ENCODE results near the gene RFTN1.

Gene RFTN1

GRCh38 chr3:16487511-16488175 lies 25.9 kb downstream of the RFTN1 start:
- H3K27ac Mint-ChIP-seq, result no peak overlapping the region
- H3K4me1 Mint-ChIP-seq, result peaks cover 64% of the 10 kb centered on the region
- H3K9me3 Mint-ChIP-seq, result no peaks in the 10 kb centered on the region

GRCh38 chr3:16486951-16487480 lies 26.5 kb downstream of the RFTN1 start:
- Mint-ChIP-seq H3K4me3 (no peak overlapping the region), H3K4me1 (peaks cover 69% of the 10 kb centered on the region), H3K9me3 (no peaks in the 10 kb centered on the region), H3K36me3 (peaks cover 26% of the 10 kb centered on the region), H3K27me3 (no peaks in the 10 kb centered on the region), H3K27ac (no peak overlapping the region)

More at GRCh38 chr3:16487511-16488175, 25.9 kb downstream of the RFTN1 start:
- Mint-ChIP-seq H3K36me3 (peaks cover 28% of the 10 kb centered on the region), H3K27me3 (no peaks in the 10 kb centered on the region), H3K4me3 (no peak overlapping the region)

GRCh38 chr3:16486201-16486600 lies 27.3 kb downstream of the RFTN1 start:
- Mint-ChIP-seq H3K4me1 (peaks cover 72% of the 10 kb centered on the region), H3K36me3 (peaks cover 20% of the 10 kb centered on the region), H3K27ac (peak overlapping the region; percentile 61), H3K9me3 (no peaks in the 10 kb centered on the region), H3K27me3 (no peaks in the 10 kb centered on the region), H3K4me3 (no peak overlapping the region)

GRCh38 chr3:16485395-16485992 lies 28.0 kb downstream of the RFTN1 start:
- peak overlapping the region; percentile 53 for H3K27ac Mint-ChIP-seq
- no peaks in the 10 kb centered on the region for H3K9me3 Mint-ChIP-seq
- peaks cover 74% of the 10 kb centered on the region for H3K4me1 Mint-ChIP-seq
- no peaks in the 10 kb centered on the region for H3K27me3 Mint-ChIP-seq
- H3K4me3 Mint-ChIP-seq, result no peak overlapping the region
- peaks cover 15% of the 10 kb centered on the region for H3K36me3 Mint-ChIP-seq

- Mint-ChIP-seq H3K27me3 (no peaks in the 10 kb centered on the region), H3K36me3 (peaks cover 15% of the 10 kb centered on the region), H3K9me3 (no peaks in the 10 kb centered on the region), H3K27ac (peak overlapping the region; percentile 53), H3K4me3 (no peak overlapping the region), H3K4me1 (peaks cover 77% of the 10 kb centered on the region)
Observed at GRCh38 chr3:16484984-16485383, 28.5 kb downstream of the RFTN1 start.

GRCh38 chr3:16484216-16484615 lies 29.3 kb downstream of the RFTN1 start:
- H3K4me1 Mint-ChIP-seq, result peaks cover 82% of the 10 kb centered on the region
- no peak overlapping the region for H3K4me3 Mint-ChIP-seq
- H3K36me3 Mint-ChIP-seq, result peaks cover 13% of the 10 kb centered on the region
- H3K9me3 Mint-ChIP-seq, result no peaks in the 10 kb centered on the region
- H3K27me3 Mint-ChIP-seq, result no peaks in the 10 kb centered on the region
- H3K27ac Mint-ChIP-seq, result no peak overlapping the region

GRCh38 chr3:16482770-16483531 lies 30.5 kb downstream of the RFTN1 start:
- H3K9me3 Mint-ChIP-seq, result no peaks in the 10 kb centered on the region
- peaks cover 85% of the 10 kb centered on the region for H3K4me1 Mint-ChIP-seq
- H3K4me3 Mint-ChIP-seq, result peak overlapping the region; percentile 77
- H3K36me3 Mint-ChIP-seq, result peaks cover 8% of the 10 kb centered on the region
- peak overlapping the region; percentile 93 for H3K27ac Mint-ChIP-seq
- H3K27me3 Mint-ChIP-seq, result no peaks in the 10 kb centered on the region

GRCh38 chr3:16482194-16482769 lies 31.2 kb downstream of the RFTN1 start:
- Mint-ChIP-seq H3K4me1 (peaks cover 89% of the 10 kb centered on the region), H3K36me3 (peaks cover 9% of the 10 kb centered on the region)

GRCh38 chr3:16481546-16481897 lies 32.0 kb downstream of the RFTN1 start:
- Mint-ChIP-seq H3K27ac (peak overlapping the region; percentile 89), H3K9me3 (no peaks in the 10 kb centered on the region), H3K4me1 (peaks cover 91% of the 10 kb centered on the region), H3K36me3 (peaks cover 11% of the 10 kb centered on the region), H3K4me3 (peak overlapping the region; percentile 71), H3K27me3 (no peaks in the 10 kb centered on the region)

More at GRCh38 chr3:16482194-16482769, 31.2 kb downstream of the RFTN1 start:
- H3K27me3 Mint-ChIP-seq, result no peaks in the 10 kb centered on the region
- H3K9me3 Mint-ChIP-seq, result no peaks in the 10 kb centered on the region
- H3K27ac Mint-ChIP-seq, result peak overlapping the region; percentile 93
- peak overlapping the region; percentile 77 for H3K4me3 Mint-ChIP-seq

- Mint-ChIP-seq H3K9me3 (no peaks in the 10 kb centered on the region), H3K27me3 (no peaks in the 10 kb centered on the region), H3K27ac (peak overlapping the region; percentile 89), H3K36me3 (peaks cover 10% of the 10 kb centered on the region), H3K4me3 (peak overlapping the region; percentile 71), H3K4me1 (peaks cover 91% of the 10 kb centered on the region)
Observed at GRCh38 chr3:16480861-16481545, 32.5 kb downstream of the RFTN1 start.

GRCh38 chr3:16478516-16478915 lies 35.0 kb downstream of the RFTN1 start:
- H3K4me1 Mint-ChIP-seq, result peaks cover 87% of the 10 kb centered on the region
- no peak overlapping the region for H3K4me3 Mint-ChIP-seq
- no peaks in the 10 kb centered on the region for H3K27me3 Mint-ChIP-seq
- H3K36me3 Mint-ChIP-seq, result peaks cover 22% of the 10 kb centered on the region
- no peaks in the 10 kb centered on the region for H3K9me3 Mint-ChIP-seq
- peak overlapping the region; percentile 46 for H3K27ac Mint-ChIP-seq

GRCh38 chr3:16477521-16477920 lies 36.0 kb downstream of the RFTN1 start:
- Mint-ChIP-seq H3K4me3 (no peak overlapping the region), H3K36me3 (peaks cover 27% of the 10 kb centered on the region), H3K4me1 (peaks cover 78% of the 10 kb centered on the region), H3K27me3 (no peaks in the 10 kb centered on the region), H3K9me3 (no peaks in the 10 kb centered on the region), H3K27ac (peak overlapping the region; percentile 27)

- Mint-ChIP-seq H3K27me3 (no peaks in the 10 kb centered on the region), H3K36me3 (peaks cover 30% of the 10 kb centered on the region), H3K4me3 (no peak overlapping the region), H3K9me3 (no peaks in the 10 kb centered on the region), H3K4me1 (peaks cover 73% of the 10 kb centered on the region), H3K27ac (peak overlapping the region; percentile 27)
Observed at GRCh38 chr3:16477056-16477455, 36.4 kb downstream of the RFTN1 start.

- Mint-ChIP-seq H3K36me3 (peaks cover 34% of the 10 kb centered on the region), H3K4me3 (no peak overlapping the region)
Observed at GRCh38 chr3:16476636-16477035, 36.9 kb downstream of the RFTN1 start.

GRCh38 chr3:16475766-16476165 lies 37.7 kb downstream of the RFTN1 start:
- Mint-ChIP-seq H3K4me1 (peaks cover 63% of the 10 kb centered on the region), H3K27me3 (no peaks in the 10 kb centered on the region), H3K27ac (no peak overlapping the region), H3K4me3 (no peak overlapping the region), H3K9me3 (no peaks in the 10 kb centered on the region), H3K36me3 (peaks cover 38% of the 10 kb centered on the region)

More at GRCh38 chr3:16476636-16477035, 36.9 kb downstream of the RFTN1 start:
- no peaks in the 10 kb centered on the region for H3K9me3 Mint-ChIP-seq
- H3K27ac Mint-ChIP-seq, result no peak overlapping the region
- no peaks in the 10 kb centered on the region for H3K27me3 Mint-ChIP-seq
- H3K4me1 Mint-ChIP-seq, result peaks cover 69% of the 10 kb centered on the region

Measured in activated naive CD4-positive, alpha-beta T cell treated with anti-CD3 and anti-CD28 coated beads, Interleukin-2, amount 50 U/mL, for 24 hours (primary cell).